Measurements from ENCODE around the gene NDUFC1. TPM values are rescaled to one million over a fixed set of nuclear protein-coding genes. Genes with fewer than 3 reads are reported as not detected.

Gene NDUFC1
- total RNA-seq, 2 experiments from 2014 or later = 41.9 to 64.8 TPM

GRCh38 chr4:139278912-139279759, 23.1 kb downstream of the NDUFC1 start:
- ChIA-PET POLR2A (interaction anchor here (0.8 kb wide), 1 partner anchor 13 kb away, joined by 3 read pairs; no protein-coding TSS in a partner anchor), CTCF (no interaction called here)
- Mint-ChIP-seq H3K27ac (no peak overlapping the region), H3K4me3 (peak overlapping the region; percentile 69), H3K36me3 (ENCODE audit: low read depth) (peaks cover 3% of the 10 kb centered on the region), H3K4me1 (peaks cover 13% of the 10 kb centered on the region), H3K27me3 (peaks cover 39% of the 10 kb centered on the region), H3K9me3 (ENCODE audit: low read depth) (no peaks in the 10 kb centered on the region)
- DNase-seq = peak; percentile 19
- ATAC-seq = peak; percentile 42
- intact Hi-C loops (cut with DNase I, micrococcal nuclease) = no loop called here

DNA sequence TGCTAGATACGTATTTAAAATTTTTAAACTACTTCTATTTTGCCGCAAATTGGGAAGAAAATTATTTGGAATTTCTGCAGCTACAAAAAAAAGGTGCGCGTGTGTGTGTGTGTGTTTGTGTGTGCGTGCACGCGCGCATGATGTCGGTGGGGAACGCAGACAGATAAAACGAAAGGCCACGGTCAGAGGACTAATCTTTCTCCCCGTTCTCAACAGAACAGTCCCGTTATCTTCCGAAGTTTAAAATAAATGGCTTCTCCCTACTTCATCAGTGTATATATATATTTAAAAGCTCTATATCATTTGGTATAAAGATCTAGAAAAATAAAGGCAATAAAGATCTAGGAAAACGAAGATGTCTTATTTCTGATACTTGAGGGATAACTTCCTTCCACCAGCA, 23.8 kb downstream of the NDUFC1 start:
- ATAC-seq (no peak), DNase-seq (no peak)
- H3K9me3 Mint-ChIP-seq (ENCODE audit: low read depth) = no peaks in the 10 kb centered on the region
- H3K4me3 Mint-ChIP-seq = peak overlapping the region; percentile 69
- CTCF ChIA-PET = interaction anchor here (0.8 kb wide), 1 partner anchor 1277 kb away, joined by 3 read pairs; no protein-coding TSS in a partner anchor
- intact Hi-C loops (cut with DNase I, micrococcal nuclease) = no loop called here
- peaks cover 39% of the 10 kb centered on the region for H3K27me3 Mint-ChIP-seq
- H3K27ac Mint-ChIP-seq = no peak overlapping the region
- POLR2A ChIA-PET = interaction anchor here (0.8 kb wide), 1 partner anchor 12 kb away, joined by 3 read pairs; no protein-coding TSS in a partner anchor
- H3K36me3 Mint-ChIP-seq (ENCODE audit: low read depth) = no peaks in the 10 kb centered on the region
- peaks cover 13% of the 10 kb centered on the region for H3K4me1 Mint-ChIP-seq

GRCh38 chr4:139275281-139275735, 27.0 kb downstream of the NDUFC1 start:
- H3K36me3 Mint-ChIP-seq (ENCODE audit: low read depth) = no peaks in the 10 kb centered on the region
- intact Hi-C loops (cut with DNase I, micrococcal nuclease) = no loop called here
- POLR2A ChIA-PET = no interaction called here
- H3K4me1 Mint-ChIP-seq = peaks cover 11% of the 10 kb centered on the region
- no peak overlapping the region for H3K27ac Mint-ChIP-seq
- H3K9me3 Mint-ChIP-seq (ENCODE audit: low read depth) = no peaks in the 10 kb centered on the region
- DNase-seq (no peak), ATAC-seq (no peak)
- peaks cover 33% of the 10 kb centered on the region for H3K27me3 Mint-ChIP-seq
- H3K4me3 Mint-ChIP-seq = no peak overlapping the region
- CTCF ChIA-PET = interaction anchor here (0.6 to 1.6 kb wide), 4 partner anchors 19 to 65 kb away, joined by 3 to 10 read pairs (median 3); no protein-coding TSS in a partner anchor

DNA sequence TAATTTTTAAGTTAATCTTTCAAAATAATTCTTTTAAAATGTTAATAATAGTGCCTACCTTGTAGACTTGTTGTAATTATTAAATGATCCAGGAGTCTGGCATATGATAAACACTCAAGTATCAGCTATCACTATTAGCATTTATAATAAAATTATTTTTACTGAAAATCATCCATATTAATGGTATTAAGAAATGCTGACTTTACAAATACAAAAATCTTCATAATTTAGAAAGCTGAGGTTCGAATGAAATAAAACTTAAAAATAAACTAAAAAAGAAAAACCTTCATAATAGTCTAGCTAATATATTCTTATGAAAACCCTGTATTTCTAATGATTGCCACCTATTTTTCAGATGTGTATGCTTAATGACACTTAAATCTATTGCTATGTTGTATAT, 27.5 kb downstream of the NDUFC1 start:
- DNase-seq (no peak), ATAC-seq (no peak)
- POLR2A ChIA-PET = interaction anchor here (0.6 kb wide), 1 partner anchor 27 kb away, joined by 6 read pairs; no protein-coding TSS in a partner anchor
- Mint-ChIP-seq H3K36me3 (ENCODE audit: low read depth) (no peaks in the 10 kb centered on the region), H3K4me3 (no peak overlapping the region), H3K27ac (no peak overlapping the region), H3K9me3 (ENCODE audit: low read depth) (no peaks in the 10 kb centered on the region), H3K4me1 (peaks cover 9% of the 10 kb centered on the region), H3K27me3 (peaks cover 29% of the 10 kb centered on the region)
- intact Hi-C loops (cut with DNase I, micrococcal nuclease) = no loop called here
- CTCF ChIA-PET = interaction anchor here (1.0 to 1.6 kb wide), 3 partner anchors 19 to 31 kb away, joined by 3 to 10 read pairs (median 3); no protein-coding TSS in a partner anchor

GRCh38 chr4:139273835-139274234, 28.4 kb downstream of the NDUFC1 start:
- Mint-ChIP-seq H3K27me3 (peaks cover 20% of the 10 kb centered on the region), H3K27ac (no peak overlapping the region), H3K4me1 (peaks cover 2% of the 10 kb centered on the region), H3K36me3 (ENCODE audit: low read depth) (no peaks in the 10 kb centered on the region), H3K4me3 (no peak overlapping the region), H3K9me3 (ENCODE audit: low read depth) (no peaks in the 10 kb centered on the region)
- intact Hi-C loops (cut with DNase I, micrococcal nuclease) = no loop called here
- ChIA-PET POLR2A (no interaction called here), CTCF (no interaction called here)
- DNase-seq = no peak
- ATAC-seq = no peak

- H3K9me3 Mint-ChIP-seq (ENCODE audit: low read depth) = no peaks in the 10 kb centered on the region
- peaks cover 27% of the 10 kb centered on the region for H3K4me1 Mint-ChIP-seq
- H3K27ac Mint-ChIP-seq = no peak overlapping the region
- POLR2A ChIA-PET = interaction anchor here (1.7 to 2.3 kb wide), 3 partner anchors 29 to 90 kb away, joined by 8 to 12 read pairs (median 8); partner anchors contain the start of genes ELF2 and NAA15
- H3K27me3 Mint-ChIP-seq = no peaks in the 10 kb centered on the region
- DNase-seq (no peak), ATAC-seq (no peak)
- no peaks in the 10 kb centered on the region for H3K36me3 Mint-ChIP-seq (ENCODE audit: low read depth)
- CTCF ChIA-PET = interaction anchor here (1.7 to 2.8 kb wide), 3 partner anchors 11 to 33 kb away, joined by 6 to 10 read pairs (median 8); partner anchors contain the start of gene NAA15
- peak overlapping the region; percentile 25 for H3K4me3 Mint-ChIP-seq
- intact Hi-C loops (cut with DNase I, micrococcal nuclease) = loop anchor here (2.0 to 10.0 kb wide), 4 partner anchors 38 to 1024 kb away; partner anchors contain the start of gene SLC7A11 (in 1 of the 2)
Observed at GRCh38 chr4:139267301-139267700, 35.0 kb downstream of the NDUFC1 start.

GRCh38 chr4:139266583-139267257, 35.6 kb downstream of the NDUFC1 start:
- intact Hi-C loops (cut with DNase I, micrococcal nuclease) = loop anchor here (1.0 to 10.0 kb wide), 10 partner anchors 29 to 1024 kb away; partner anchors contain the start of genes NAA15 (in 2 of the 2), NOCT (in 1 of the 2) and SLC7A11 (in 1 of the 2)
- peaks cover 27% of the 10 kb centered on the region for H3K4me1 Mint-ChIP-seq
- DNase-seq = peak; percentile 92

GRCh38 chr4:139266208-139266582, 36.1 kb downstream of the NDUFC1 start:
- Mint-ChIP-seq H3K4me1 (peaks cover 27% of the 10 kb centered on the region), H3K9me3 (ENCODE audit: low read depth) (no peaks in the 10 kb centered on the region), H3K27ac (no peak overlapping the region), H3K36me3 (ENCODE audit: low read depth) (no peaks in the 10 kb centered on the region), H3K27me3 (no peaks in the 10 kb centered on the region), H3K4me3 (peak overlapping the region; percentile 25)
- CTCF ChIA-PET = interaction anchor here (0.7 to 2.8 kb wide), 11 partner anchors 10 to 364 kb away, joined by 3 to 10 read pairs (median 3); partner anchors contain the start of genes MGARP, NAA15 and NOCT
- intact Hi-C loops (cut with DNase I, micrococcal nuclease) = loop anchor here (1.0 to 10.0 kb wide), 10 partner anchors 29 to 1023 kb away; partner anchors contain the start of genes NAA15 (in 2 of the 2), NOCT (in 1 of the 2) and SLC7A11 (in 1 of the 2)
- POLR2A ChIA-PET = interaction anchor here (0.7 to 2.3 kb wide), 7 partner anchors 12 to 234 kb away, joined by 3 to 12 read pairs (median 5); partner anchors contain the start of genes ELF2, NAA15 and NDUFC1
- DNase-seq = no peak
- ATAC-seq = peak; percentile 10

More at GRCh38 chr4:139266583-139267257, 35.6 kb downstream of the NDUFC1 start:
- H3K36me3 Mint-ChIP-seq (ENCODE audit: low read depth) = no peaks in the 10 kb centered on the region
- CTCF ChIA-PET = interaction anchor here (0.7 to 2.8 kb wide), 10 partner anchors 11 to 251 kb away, joined by 3 to 10 read pairs (median 4); partner anchors contain the start of genes MGARP, NAA15 and NOCT
- H3K27me3 Mint-ChIP-seq = no peaks in the 10 kb centered on the region
- H3K4me3 Mint-ChIP-seq = peak overlapping the region; percentile 25
- peak; percentile 97 for ATAC-seq
- H3K27ac Mint-ChIP-seq = peak overlapping the region; percentile 81
- H3K9me3 Mint-ChIP-seq (ENCODE audit: low read depth) = no peaks in the 10 kb centered on the region
- POLR2A ChIA-PET = interaction anchor here (0.7 to 2.3 kb wide), 6 partner anchors 12 to 235 kb away, joined by 3 to 12 read pairs (median 6); partner anchors contain the start of genes ELF2, NAA15 and NDUFC1

DNA sequence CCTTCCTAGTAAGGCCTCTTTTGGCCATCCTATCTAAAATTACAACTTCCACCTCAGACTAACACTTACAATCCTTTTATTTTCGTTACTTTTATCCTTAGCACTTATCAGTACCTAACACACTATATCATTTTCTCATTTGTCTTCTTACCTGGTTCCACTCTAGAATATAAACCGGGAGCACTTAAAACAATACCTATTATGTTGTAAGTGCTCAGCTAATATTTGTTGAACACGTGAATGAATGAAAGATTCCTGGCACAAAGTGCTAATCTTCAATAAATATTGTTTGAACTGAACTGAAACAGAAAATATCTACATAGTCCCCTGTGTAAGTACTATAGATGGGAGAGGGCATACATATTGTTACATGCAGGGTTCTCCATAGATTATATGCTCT, 36.6 kb downstream of the NDUFC1 start:
- ATAC-seq (no peak), DNase-seq (no peak)
- no peaks in the 10 kb centered on the region for H3K27me3 Mint-ChIP-seq
- POLR2A ChIA-PET = interaction anchor here (0.7 to 2.3 kb wide), 3 partner anchors 26 to 35 kb away, joined by 3 to 12 read pairs (median 8); partner anchors contain the start of gene NAA15
- H3K4me1 Mint-ChIP-seq = peaks cover 27% of the 10 kb centered on the region
- intact Hi-C loops (cut with DNase I, micrococcal nuclease) = loop anchor here (1.0 to 10.0 kb wide), 10 partner anchors 30 to 1023 kb away; partner anchors contain the start of genes NAA15 (in 2 of the 2), NOCT (in 1 of the 2) and SLC7A11 (in 1 of the 2)
- H3K9me3 Mint-ChIP-seq (ENCODE audit: low read depth) = no peaks in the 10 kb centered on the region
- H3K4me3 Mint-ChIP-seq = no peak overlapping the region
- H3K27ac Mint-ChIP-seq = no peak overlapping the region
- CTCF ChIA-PET = interaction anchor here (0.7 to 2.8 kb wide), 8 partner anchors 10 to 364 kb away, joined by 3 to 10 read pairs (median 4); partner anchors contain the start of genes MGARP and NAA15
- no peaks in the 10 kb centered on the region for H3K36me3 Mint-ChIP-seq (ENCODE audit: low read depth)

- no peak for ATAC-seq
- intact Hi-C loops (cut with DNase I, micrococcal nuclease) = no loop called here
- H3K4me3 Mint-ChIP-seq = no peak overlapping the region
- CTCF ChIA-PET = interaction anchor here (0.6 to 2.4 kb wide), 5 partner anchors 10 to 349 kb away, joined by 3 to 8 read pairs (median 3); no protein-coding TSS in a partner anchor
- POLR2A ChIA-PET = no interaction called here
- H3K36me3 Mint-ChIP-seq (ENCODE audit: low read depth) = no peaks in the 10 kb centered on the region
- no peak for DNase-seq
- H3K27ac Mint-ChIP-seq = no peak overlapping the region
- H3K9me3 Mint-ChIP-seq (ENCODE audit: low read depth) = no peaks in the 10 kb centered on the region
- H3K27me3 Mint-ChIP-seq = peaks cover 2% of the 10 kb centered on the region
- H3K4me1 Mint-ChIP-seq = no peaks in the 10 kb centered on the region
Observed at GRCh38 chr4:139256349-139256748, 45.9 kb downstream of the NDUFC1 start.
